ENCODE measurements around the gene SPINK14. TPM values are rescaled to one million over a fixed set of nuclear protein-coding genes. Genes with fewer than 3 reads are reported as not detected.

The SPINK14 gene
- total and polyA plus RNA-seq, 2 donors (not counting 3 experiments of a cell fraction or from before 2014, with no cell fraction given), result not detected

DNA sequence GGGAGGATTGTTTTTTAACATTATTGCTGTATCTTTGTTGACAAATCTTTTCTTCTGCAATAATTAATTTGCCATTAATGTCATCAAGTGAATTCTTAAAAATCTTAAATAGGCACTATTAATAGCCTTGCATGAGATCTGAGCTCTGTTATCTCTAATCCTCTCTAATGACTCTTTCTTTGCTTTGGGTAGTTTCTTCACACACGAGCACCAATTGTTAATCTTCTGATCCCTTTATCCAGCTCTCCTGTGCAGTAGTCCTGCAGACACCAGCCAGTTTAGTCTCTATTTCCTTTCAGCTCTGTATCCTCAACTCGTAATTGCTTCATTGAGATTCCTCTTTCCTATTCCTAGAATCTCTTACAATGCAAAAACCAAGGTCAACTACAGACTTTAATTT is 8.1 kb downstream of the SPINK14 start:
- no peak overlapping the region for H3K27ac ChIP-seq (ENCODE audit: insufficient read depth, low read depth, low read length)
- H3K27me3 ChIP-seq (ENCODE audit: control insufficient read depth in 2 of 2, insufficient read depth in 2 of 2, low read length in 2 of 2), result no peaks in the 10 kb centered on the region
- intact Hi-C loops (cut with micrococcal nuclease) (no loop called here), dilution Hi-C loops (cut with MboI; ENCODE audit: extremely low pct_ligation_motif_present, low sequenced_read_pairs) (no loop called here)
- H3K4me3 ChIP-seq (replicated peaks in 1 of 3; ENCODE audit: insufficient read depth in 1 of 3, low read depth in 1 of 3, low read length in 3 of 3), result no peak overlapping the region
- ChIA-PET POLR2A (no interaction called here), CTCF (interaction anchor here (0.9 to 3.5 kb wide), 4 partner anchors 22 to 554 kb away, joined by 3 to 36 read pairs (median 4); no protein-coding TSS in a partner anchor)
- no peaks in the 10 kb centered on the region for H3K36me3 ChIP-seq (ENCODE audit: control insufficient read depth in 2 of 2, extremely low read depth in 1 of 2, insufficient read depth in 2 of 2, low read length in 2 of 2)
- no peaks in the 10 kb centered on the region for H4K20me1 ChIP-seq (replicated peaks; ENCODE audit: control insufficient read depth, extremely low read depth, insufficient read depth, low read length)
- no peaks in the 10 kb centered on the region for H3K4me1 ChIP-seq (ENCODE audit: control insufficient read depth, extremely low read depth, insufficient read depth, low read length)
- no peaks in the 10 kb centered on the region for H3K9me3 ChIP-seq (replicated peaks; ENCODE audit: control insufficient read depth, insufficient read depth, low read length)
- no peak overlapping the region for H3K9ac ChIP-seq (replicated peaks; ENCODE audit: extremely low read depth, insufficient read depth, low read length)
- BruUV-seq (replicated peaks), result no TSS peak
- no peak overlapping the region for H3K4me2 ChIP-seq (ENCODE audit: insufficient read depth, low read length)
- no peak for DNase-seq (ENCODE audit: low read depth, low spot score)
- H3K79me2 ChIP-seq (ENCODE audit: control insufficient read depth, insufficient read depth, low read length), result no peaks in the 10 kb centered on the region
- no peak overlapping the region for H2AFZ ChIP-seq (ENCODE audit: low read depth, low read length)
- no peak for FAIRE-seq
- no peaks in the 10 kb centered on the region for H3K9me1 ChIP-seq (replicated peaks; ENCODE audit: control insufficient read depth, extremely low read depth, insufficient read depth, low read length)
- TF ChIP-seq EZH2 (IDR thresholded peaks at IDR 0.05; ENCODE audit: borderline replicate concordance, low read depth, low read length, severe bottlenecking) (no peak), FOS (IDR thresholded peaks at IDR 0.05; ENCODE audit: borderline replicate concordance, insufficient read depth, low read length) (no peak), POLR2A (IDR thresholded peaks at IDR 0.05; ENCODE audit: low read depth, low read length) (no peak), GATA2 (IDR thresholded peaks at IDR 0.05; ENCODE audit: insufficient read depth, insufficient read length, low read depth, low read length) (no peak), POLR2AphosphoS5 (IDR thresholded peaks at IDR 0.05; ENCODE audit: insufficient read depth, low read depth, low read length) (no peak), JUN (IDR thresholded peaks at IDR 0.05; ENCODE audit: borderline replicate concordance, insufficient read depth, insufficient read length, low read depth) (no peak), MYC (IDR thresholded peaks at IDR 0.05; ENCODE audit: low read depth, low read length) (no peak)
- TF ChIP-seq, protein P1, sequence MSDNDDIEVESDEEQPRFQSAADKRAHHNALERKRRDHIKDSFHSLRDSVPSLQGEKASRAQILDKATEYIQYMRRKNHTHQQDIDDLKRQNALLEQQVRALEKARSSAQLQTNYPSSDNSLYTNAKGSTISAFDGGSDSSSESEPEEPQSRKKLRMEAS (IDR thresholded peaks at IDR 0.05; ENCODE audit: insufficient read depth, insufficient read length), result no peak
- TF ChIP-seq, protein P2, sequence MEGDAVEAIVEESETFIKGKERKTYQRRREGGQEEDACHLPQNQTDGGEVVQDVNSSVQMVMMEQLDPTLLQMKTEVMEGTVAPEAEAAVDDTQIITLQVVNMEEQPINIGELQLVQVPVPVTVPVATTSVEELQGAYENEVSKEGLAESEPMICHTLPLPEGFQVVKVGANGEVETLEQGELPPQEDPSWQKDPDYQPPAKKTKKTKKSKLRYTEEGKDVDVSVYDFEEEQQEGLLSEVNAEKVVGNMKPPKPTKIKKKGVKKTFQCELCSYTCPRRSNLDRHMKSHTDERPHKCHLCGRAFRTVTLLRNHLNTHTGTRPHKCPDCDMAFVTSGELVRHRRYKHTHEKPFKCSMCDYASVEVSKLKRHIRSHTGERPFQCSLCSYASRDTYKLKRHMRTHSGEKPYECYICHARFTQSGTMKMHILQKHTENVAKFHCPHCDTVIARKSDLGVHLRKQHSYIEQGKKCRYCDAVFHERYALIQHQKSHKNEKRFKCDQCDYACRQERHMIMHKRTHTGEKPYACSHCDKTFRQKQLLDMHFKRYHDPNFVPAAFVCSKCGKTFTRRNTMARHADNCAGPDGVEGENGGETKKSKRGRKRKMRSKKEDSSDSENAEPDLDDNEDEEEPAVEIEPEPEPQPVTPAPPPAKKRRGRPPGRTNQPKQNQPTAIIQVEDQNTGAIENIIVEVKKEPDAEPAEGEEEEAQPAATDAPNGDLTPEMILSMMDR (IDR thresholded peaks at IDR 0.05; ENCODE audit: extremely low read depth in 1 of 2, insufficient read depth in 1 of 2, low read depth in 1 of 2, low read length in 2 of 2), result no peak
